SK-N-SH (cell line): Measurements from ENCODE around the gene DAB1.

Experiments used
- ELF1 ChIP-seq: IDR thresholded peaks from 2 replicates; pipeline ENCODE4 v1.4.0; 2012
- EZH2phosphoT487 ChIP-seq: fragments of 200-600 bp; sonication (generic); IDR thresholded peaks from 2 replicates; pipeline ENCODE4 v1.6.1; 2017; ENCODE audit warnings: low read depth, mixed run types, mild to moderate bottlenecking, antibody characterized with exemption, moderate library complexity, borderline replicate concordance
- JUND ChIP-seq: IDR thresholded peaks from 2 replicates; pipeline ENCODE4 v1.4.0; 2012
- MXI1 ChIP-seq: IDR thresholded peaks from 2 replicates; pipeline ENCODE4 v1.6.1; 2012; ENCODE audit warnings: mild to moderate bottlenecking, low read depth, low read length, improper control_type of control experiment
- POLR2AphosphoS5 ChIP-seq: IDR thresholded peaks from 2 replicates; pipeline ENCODE4 v1.6.1; 2012; ENCODE audit warnings: low read depth, low read length
- RAD21 ChIP-seq: IDR thresholded peaks from 2 replicates; pipeline ENCODE4 v1.6.1; 2012; ENCODE audit warnings: mild to moderate bottlenecking, low read length
- RFX5 ChIP-seq: IDR thresholded peaks from 2 replicates; pipeline ENCODE4 v1.6.1; 2012; ENCODE audit warnings: mild to moderate bottlenecking, improper control_type of control experiment, low read length
- TAF1 ChIP-seq: IDR thresholded peaks from 2 replicates; pipeline ENCODE4 v1.6.1; 2012; ENCODE audit warnings: low read depth, mild to moderate bottlenecking, low read length, moderate library complexity, borderline replicate concordance
- YY1 ChIP-seq: IDR thresholded peaks from 2 replicates; pipeline ENCODE4 v1.4.0; 2012; ENCODE audit warnings: low read depth, mild to moderate bottlenecking
- TF ChIP-seq, protein P1 (sequence below): fragments of 200-600 bp; sonication (generic); IDR thresholded peaks from 2 replicates; pipeline ENCODE4 v1.6.1; 2017; ENCODE audit warnings: antibody characterized with exemption, mild to moderate bottlenecking, moderate library complexity
- TF ChIP-seq, protein P2 (sequence below): IDR thresholded peaks from 2 replicates; pipeline ENCODE4 v1.6.1; 2012; ENCODE audit warnings: mild to moderate bottlenecking, low read depth, low read length, moderate library complexity
- TF ChIP-seq, protein P3 (sequence below): IDR thresholded peaks from 2 replicates; pipeline ENCODE4 v1.4.0; 2012; ENCODE audit warnings: low read depth, borderline replicate concordance
- TF ChIP-seq, protein P4 (sequence below): fragments of 150-350 bp; IDR thresholded peaks from 2 replicates; pipeline ENCODE4 v1.6.1; 2017; ENCODE audit warnings: antibody characterized with exemption, low read length, low read depth, borderline replicate concordance
- TF ChIP-seq, protein P5 (sequence below): IDR thresholded peaks from 2 replicates; pipeline ENCODE4 v1.4.0; 2012; ENCODE audit warnings: low read depth

DNA sequence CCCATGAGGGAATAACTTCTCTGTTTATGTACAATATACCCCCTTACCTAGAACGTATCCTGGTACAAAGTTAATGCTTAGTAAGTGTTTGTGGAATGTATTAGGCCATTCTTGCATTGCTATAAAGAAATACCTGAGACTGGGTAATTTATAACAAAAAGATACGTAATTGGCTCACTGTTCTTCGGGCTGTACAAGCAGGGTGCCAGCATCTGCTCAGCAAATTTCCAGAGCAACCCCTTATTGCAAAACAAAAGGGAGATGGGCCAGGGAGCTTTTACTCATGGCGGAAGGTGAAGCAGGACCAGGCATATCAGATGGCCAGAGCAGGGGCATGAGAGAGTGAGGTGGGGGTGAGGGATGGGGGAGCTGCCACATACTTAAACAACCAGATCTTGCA lies 334.6 kb downstream of the DAB1 start:
- TF ChIP-seq YY1 = no peak
- TF ChIP-seq, protein P1, sequence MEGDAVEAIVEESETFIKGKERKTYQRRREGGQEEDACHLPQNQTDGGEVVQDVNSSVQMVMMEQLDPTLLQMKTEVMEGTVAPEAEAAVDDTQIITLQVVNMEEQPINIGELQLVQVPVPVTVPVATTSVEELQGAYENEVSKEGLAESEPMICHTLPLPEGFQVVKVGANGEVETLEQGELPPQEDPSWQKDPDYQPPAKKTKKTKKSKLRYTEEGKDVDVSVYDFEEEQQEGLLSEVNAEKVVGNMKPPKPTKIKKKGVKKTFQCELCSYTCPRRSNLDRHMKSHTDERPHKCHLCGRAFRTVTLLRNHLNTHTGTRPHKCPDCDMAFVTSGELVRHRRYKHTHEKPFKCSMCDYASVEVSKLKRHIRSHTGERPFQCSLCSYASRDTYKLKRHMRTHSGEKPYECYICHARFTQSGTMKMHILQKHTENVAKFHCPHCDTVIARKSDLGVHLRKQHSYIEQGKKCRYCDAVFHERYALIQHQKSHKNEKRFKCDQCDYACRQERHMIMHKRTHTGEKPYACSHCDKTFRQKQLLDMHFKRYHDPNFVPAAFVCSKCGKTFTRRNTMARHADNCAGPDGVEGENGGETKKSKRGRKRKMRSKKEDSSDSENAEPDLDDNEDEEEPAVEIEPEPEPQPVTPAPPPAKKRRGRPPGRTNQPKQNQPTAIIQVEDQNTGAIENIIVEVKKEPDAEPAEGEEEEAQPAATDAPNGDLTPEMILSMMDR = no peak
- no peak for TF ChIP-seq POLR2AphosphoS5
- TF ChIP-seq, protein P2, sequence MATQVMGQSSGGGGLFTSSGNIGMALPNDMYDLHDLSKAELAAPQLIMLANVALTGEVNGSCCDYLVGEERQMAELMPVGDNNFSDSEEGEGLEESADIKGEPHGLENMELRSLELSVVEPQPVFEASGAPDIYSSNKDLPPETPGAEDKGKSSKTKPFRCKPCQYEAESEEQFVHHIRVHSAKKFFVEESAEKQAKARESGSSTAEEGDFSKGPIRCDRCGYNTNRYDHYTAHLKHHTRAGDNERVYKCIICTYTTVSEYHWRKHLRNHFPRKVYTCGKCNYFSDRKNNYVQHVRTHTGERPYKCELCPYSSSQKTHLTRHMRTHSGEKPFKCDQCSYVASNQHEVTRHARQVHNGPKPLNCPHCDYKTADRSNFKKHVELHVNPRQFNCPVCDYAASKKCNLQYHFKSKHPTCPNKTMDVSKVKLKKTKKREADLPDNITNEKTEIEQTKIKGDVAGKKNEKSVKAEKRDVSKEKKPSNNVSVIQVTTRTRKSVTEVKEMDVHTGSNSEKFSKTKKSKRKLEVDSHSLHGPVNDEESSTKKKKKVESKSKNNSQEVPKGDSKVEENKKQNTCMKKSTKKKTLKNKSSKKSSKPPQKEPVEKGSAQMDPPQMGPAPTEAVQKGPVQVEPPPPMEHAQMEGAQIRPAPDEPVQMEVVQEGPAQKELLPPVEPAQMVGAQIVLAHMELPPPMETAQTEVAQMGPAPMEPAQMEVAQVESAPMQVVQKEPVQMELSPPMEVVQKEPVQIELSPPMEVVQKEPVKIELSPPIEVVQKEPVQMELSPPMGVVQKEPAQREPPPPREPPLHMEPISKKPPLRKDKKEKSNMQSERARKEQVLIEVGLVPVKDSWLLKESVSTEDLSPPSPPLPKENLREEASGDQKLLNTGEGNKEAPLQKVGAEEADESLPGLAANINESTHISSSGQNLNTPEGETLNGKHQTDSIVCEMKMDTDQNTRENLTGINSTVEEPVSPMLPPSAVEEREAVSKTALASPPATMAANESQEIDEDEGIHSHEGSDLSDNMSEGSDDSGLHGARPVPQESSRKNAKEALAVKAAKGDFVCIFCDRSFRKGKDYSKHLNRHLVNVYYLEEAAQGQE = no peak
- TF ChIP-seq RAD21 = no peak
- TF ChIP-seq RFX5 = no peak
- TF ChIP-seq EZH2phosphoT487 = no peak
- TF ChIP-seq JUND = no peak
- TF ChIP-seq TAF1 = no peak
- no peak for TF ChIP-seq MXI1
- TF ChIP-seq ELF1 = no peak
- TF ChIP-seq, protein P3, sequence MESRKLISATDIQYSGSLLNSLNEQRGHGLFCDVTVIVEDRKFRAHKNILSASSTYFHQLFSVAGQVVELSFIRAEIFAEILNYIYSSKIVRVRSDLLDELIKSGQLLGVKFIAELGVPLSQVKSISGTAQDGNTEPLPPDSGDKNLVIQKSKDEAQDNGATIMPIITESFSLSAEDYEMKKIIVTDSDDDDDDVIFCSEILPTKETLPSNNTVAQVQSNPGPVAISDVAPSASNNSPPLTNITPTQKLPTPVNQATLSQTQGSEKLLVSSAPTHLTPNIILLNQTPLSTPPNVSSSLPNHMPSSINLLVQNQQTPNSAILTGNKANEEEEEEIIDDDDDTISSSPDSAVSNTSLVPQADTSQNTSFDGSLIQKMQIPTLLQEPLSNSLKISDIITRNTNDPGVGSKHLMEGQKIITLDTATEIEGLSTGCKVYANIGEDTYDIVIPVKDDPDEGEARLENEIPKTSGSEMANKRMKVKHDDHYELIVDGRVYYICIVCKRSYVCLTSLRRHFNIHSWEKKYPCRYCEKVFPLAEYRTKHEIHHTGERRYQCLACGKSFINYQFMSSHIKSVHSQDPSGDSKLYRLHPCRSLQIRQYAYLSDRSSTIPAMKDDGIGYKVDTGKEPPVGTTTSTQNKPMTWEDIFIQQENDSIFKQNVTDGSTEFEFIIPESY = no peak
- TF ChIP-seq, protein P4, sequence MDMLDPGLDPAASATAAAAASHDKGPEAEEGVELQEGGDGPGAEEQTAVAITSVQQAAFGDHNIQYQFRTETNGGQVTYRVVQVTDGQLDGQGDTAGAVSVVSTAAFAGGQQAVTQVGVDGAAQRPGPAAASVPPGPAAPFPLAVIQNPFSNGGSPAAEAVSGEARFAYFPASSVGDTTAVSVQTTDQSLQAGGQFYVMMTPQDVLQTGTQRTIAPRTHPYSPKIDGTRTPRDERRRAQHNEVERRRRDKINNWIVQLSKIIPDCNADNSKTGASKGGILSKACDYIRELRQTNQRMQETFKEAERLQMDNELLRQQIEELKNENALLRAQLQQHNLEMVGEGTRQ = no peak
- TF ChIP-seq, protein P5, sequence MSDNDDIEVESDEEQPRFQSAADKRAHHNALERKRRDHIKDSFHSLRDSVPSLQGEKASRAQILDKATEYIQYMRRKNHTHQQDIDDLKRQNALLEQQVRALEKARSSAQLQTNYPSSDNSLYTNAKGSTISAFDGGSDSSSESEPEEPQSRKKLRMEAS = no peak
